Effector memory CD8-positive, alpha-beta T cell (primary cell): Measurements from ENCODE around the gene RSBN1L.
"Not testable (repeated sequence)": the region's sequence is repeated elsewhere in the genome, so short reads cannot be mapped to it uniquely, and the experiment has no call there.

Source experiments
- ATAC-seq: fragments of 150-1000 bp; cut with Tn5 transposase; replicated peaks from 2 replicates; pipeline ENCODE4 v1.10.0; 2021; ENCODE audit warnings: mild to moderate bottlenecking, moderate library complexity
- DNase-seq, 3 experiments: peaks; one replicate each; pipeline ENCODE4 v3.0.0; 2021
- H3K27ac Mint-ChIP-seq, 2 donors: one replicate each; pipeline ENCODE4 v1.8.0; 2022; ENCODE audit warnings: mild to moderate bottlenecking in 2 of 2, mixed read lengths in 2 of 2, moderate library complexity in 2 of 2
- H3K27me3 Mint-ChIP-seq, 2 donors: one replicate each; pipeline ENCODE4 v1.8.0; 2022; ENCODE audit warnings: mixed read lengths in 2 of 2
- H3K36me3 Mint-ChIP-seq: one replicate; pipeline ENCODE4 v1.8.0; 2022; ENCODE audit warnings: mild to moderate bottlenecking, moderate library complexity, mixed read lengths; ENCODE audit not compliant: insufficient read depth
- H3K4me1 Mint-ChIP-seq, 2 donors: one replicate each; pipeline ENCODE4 v1.8.0; 2022; ENCODE audit warnings: low read depth in 2 of 2, mixed read lengths in 2 of 2
- H3K4me3 Mint-ChIP-seq, 2 donors: one replicate each; pipeline ENCODE4 v1.8.0; 2022; ENCODE audit warnings: mild to moderate bottlenecking in 2 of 2, mixed read lengths in 2 of 2, moderate library complexity in 2 of 2
- H3K9me3 Mint-ChIP-seq, 2 donors: one replicate each; pipeline ENCODE4 v1.8.0; 2022; ENCODE audit warnings: mixed read lengths in 2 of 2
- total RNA-seq, 9 experiments: gene quantifications; one replicate each; lab custom pipeline; 2026; lab: John Stamatoyannopoulos, UW

RSBN1L gene
- total RNA-seq, result 41.7 to 134 (median 73.5) reads per million in 9 experiments

DNA sequence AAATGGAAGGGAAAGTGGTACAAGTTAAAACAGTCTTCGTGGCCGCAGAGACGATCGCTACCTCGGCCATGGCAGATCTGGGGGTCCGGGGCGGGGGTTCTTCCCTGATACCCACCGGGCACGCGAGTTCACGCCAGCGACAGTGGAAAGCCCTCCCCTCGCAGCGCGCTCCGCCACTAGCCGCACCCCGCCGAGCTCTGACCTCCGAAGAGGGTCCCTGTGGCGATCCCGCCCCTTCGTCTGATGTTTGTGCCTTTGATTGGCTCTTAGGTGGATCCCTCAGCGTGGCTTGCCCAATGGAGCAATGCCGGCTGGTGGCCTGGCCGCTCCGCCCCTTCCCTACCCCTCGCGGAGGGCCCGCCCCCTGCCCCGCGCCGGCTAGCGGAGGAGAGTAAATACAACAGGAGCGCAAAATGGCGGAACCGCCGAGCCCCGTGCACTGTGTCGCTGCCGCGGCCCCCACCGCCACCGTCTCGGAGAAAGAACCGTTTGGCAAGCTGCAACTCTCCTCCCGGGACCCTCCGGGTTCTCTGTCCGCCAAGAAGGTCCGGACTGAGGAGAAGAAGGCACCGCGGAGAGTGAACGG, at the start of gene RSBN1L:
Gene RSBN1L, plus strand, starts transcription at position 403 of the 586 bp plus-strand sequence. Its CDS starts 11 bp downstream, at position 414.
- ATAC-seq, result peak; percentile 92
- peaks cover 20% of the 10 kb centered on the region for H3K36me3 Mint-ChIP-seq
- DNase-seq, result peak; percentile 98
- H3K4me1 Mint-ChIP-seq, result peaks cover 24 to 29% of the 10 kb centered on the region in 2 donors
- peak within 1 kb of the TSS; percentile 94 to 99 for H3K4me3 Mint-ChIP-seq
- no peaks in the 10 kb centered on the region for H3K9me3 Mint-ChIP-seq
- peak within 1 kb of the TSS; percentile 91 to 96 for H3K27ac Mint-ChIP-seq
- H3K27me3 Mint-ChIP-seq, result no peaks in the 10 kb centered on the region

DNA sequence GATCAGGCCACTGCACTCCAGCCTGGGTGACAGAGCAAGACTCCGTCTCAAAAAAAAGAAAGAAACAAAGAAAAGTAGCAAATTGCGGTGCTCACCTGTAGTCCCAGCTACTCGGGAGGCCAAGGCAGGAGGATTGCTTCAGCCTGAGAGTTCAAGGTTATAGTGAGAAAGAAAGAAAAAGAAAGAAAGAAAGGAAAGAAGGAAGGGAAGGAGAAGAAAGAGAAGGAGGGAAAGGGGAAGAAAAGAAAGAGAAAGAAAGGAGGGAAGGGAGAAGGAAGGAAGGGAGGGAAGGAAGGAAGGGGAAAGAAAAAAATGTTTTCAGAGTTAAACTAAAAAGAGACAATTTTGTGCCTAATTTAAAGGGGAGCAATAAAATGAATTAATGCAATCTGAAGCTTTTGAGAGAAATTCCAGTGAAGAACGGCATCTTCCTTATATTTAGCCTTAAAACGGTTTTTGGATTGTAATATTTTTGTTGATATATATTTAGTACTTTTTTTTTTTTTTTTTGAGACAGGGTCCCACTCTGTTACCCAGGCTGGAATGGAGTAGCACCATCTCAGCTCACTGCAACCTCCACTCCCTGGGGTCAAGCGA, 47.4 kb upstream of the RSBN1L start:
- ATAC-seq, result no peak
- Mint-ChIP-seq H3K9me3 (no peaks in the 10 kb centered on the region), H3K4me3 (no peak overlapping the region), H3K36me3 (peaks cover 5% of the 10 kb centered on the region), H3K27me3 (no peaks in the 10 kb centered on the region), H3K27ac (peak overlapping the region; percentile 56 to 68), H3K4me1 (no peaks in the 10 kb centered on the region)
- no peak for DNase-seq

DNA sequence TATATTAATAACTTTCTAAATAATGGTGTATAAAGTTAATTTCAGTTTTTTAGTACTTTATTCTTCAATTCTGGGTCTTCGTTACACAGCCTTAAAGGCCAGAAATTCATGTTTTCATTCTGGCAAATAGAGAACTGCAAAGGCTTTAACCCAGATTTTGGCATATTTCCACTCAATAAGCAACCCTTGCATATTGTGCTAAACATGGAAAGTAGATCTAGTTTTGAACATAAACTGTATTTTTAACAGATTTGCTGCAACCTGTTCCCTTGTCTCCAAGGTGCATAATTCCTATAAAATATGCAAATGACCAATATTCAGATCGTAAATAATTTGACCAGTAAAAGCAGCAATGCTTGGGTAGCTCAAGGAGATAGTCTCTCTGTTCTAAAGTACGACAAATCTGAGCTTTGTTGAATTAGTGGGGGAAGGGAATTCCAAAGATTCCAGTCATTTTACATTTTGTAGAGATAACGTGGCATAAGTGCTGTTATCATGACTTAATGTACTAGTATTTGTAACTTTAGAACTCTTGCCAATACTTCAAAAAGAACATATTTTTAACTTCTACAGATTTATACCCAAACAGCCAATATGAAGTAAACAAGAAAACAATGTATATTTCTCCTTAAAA, 46.4 kb upstream of the RSBN1L start:
- Mint-ChIP-seq H3K27ac (no peak overlapping the region), H3K36me3 (peaks cover 5% of the 10 kb centered on the region), H3K27me3 (no peaks in the 10 kb centered on the region), H3K4me1 (no peaks in the 10 kb centered on the region), H3K9me3 (no peaks in the 10 kb centered on the region), H3K4me3 (no peak overlapping the region)
- no peak for DNase-seq
- no peak for ATAC-seq

DNA sequence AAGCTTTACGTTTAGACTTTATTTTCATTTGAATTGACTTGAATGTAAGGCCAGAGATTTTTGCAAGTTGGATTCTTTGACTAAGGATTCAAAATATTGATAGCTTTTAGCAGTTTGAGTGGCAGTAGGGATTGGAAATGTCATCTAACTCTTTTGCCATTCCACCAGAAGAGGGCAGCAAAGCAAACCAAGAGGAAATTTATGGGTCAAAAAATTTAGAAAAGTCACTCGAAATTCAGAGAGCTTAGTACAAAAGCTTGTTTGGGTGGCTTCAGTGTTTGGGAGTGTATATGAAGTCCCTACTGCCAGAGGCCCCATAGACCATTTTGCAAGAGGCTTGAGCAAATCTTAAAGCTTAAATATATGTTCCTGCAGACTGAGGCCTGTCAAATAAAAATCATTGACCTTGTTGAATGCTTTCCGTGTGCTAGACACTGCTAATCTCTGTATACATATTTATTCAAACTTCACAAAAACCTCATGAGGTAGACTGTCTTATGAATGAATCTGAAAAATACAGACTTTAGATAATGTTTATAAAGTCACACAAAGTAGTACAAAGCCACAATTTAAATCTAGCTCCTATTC, 44.6 kb upstream of the RSBN1L start:
- DNase-seq (peak; percentile 27 to 41 (median 34)), ATAC-seq (no peak)
- H3K27me3 Mint-ChIP-seq, result no peaks in the 10 kb centered on the region
- peaks cover 6% of the 10 kb centered on the region for H3K36me3 Mint-ChIP-seq
- H3K27ac Mint-ChIP-seq, result no peak overlapping the region
- no peaks in the 10 kb centered on the region for H3K9me3 Mint-ChIP-seq
- H3K4me3 Mint-ChIP-seq, result no peak overlapping the region
- no peaks in the 10 kb centered on the region for H3K4me1 Mint-ChIP-seq

DNA sequence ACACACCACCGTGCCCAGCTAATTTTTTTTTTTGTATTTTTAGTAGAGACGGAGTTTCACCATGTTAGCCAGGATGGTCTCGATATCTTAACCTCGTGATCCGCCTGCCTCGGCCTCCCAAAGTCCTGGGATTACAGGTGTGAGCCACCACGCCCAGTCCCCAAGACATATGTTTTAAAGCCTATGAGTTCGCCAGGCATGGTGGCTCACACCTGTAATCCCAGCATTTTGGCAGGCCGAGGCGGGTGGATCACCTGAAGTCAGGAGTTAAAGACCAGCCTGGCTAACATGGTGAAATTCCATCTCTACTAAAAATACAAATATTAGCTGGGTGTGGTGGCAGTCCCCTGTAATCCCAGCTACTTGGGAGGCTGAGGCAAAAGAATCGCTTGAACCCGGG, 43.4 kb upstream of the RSBN1L start:
- not testable (repeated sequence) for H3K9me3 Mint-ChIP-seq, H3K27ac Mint-ChIP-seq, DNase-seq, H3K4me3 Mint-ChIP-seq, H3K36me3 Mint-ChIP-seq, H3K27me3 Mint-ChIP-seq, H3K4me1 Mint-ChIP-seq, ATAC-seq

GRCh38 chr7:77653572-77653971, 42.7 kb upstream of the RSBN1L start:
- ATAC-seq (no peak), DNase-seq (no peak)
- no peaks in the 10 kb centered on the region for H3K9me3 Mint-ChIP-seq
- no peaks in the 10 kb centered on the region for H3K27me3 Mint-ChIP-seq
- no peak overlapping the region for H3K4me3 Mint-ChIP-seq
- H3K27ac Mint-ChIP-seq, result no peak overlapping the region
- no peaks in the 10 kb centered on the region for H3K4me1 Mint-ChIP-seq
- H3K36me3 Mint-ChIP-seq, result peaks cover 5% of the 10 kb centered on the region

DNA sequence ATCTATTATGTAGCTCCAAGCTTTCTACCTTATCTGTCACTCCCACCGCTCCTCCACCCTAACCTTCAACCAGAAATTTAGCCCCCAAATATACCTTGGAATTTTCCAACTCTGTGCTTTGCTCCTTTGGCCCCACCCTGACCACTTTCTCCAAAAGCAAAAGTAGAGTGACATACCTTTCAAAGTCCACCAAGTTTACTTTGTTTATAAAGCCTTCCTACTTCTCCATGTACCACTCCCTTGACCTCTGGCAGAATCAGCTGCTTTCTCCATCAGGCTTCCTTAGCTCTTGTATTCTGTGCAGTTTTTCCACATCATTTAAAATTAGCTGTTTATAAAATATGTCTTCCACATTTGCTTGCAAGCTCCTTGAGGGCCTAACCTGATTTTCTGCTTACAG, 40.9 kb upstream of the RSBN1L start:
- Mint-ChIP-seq H3K27me3 (no peaks in the 10 kb centered on the region), H3K9me3 (no peaks in the 10 kb centered on the region), H3K4me1 (no peaks in the 10 kb centered on the region), H3K4me3 (no peak overlapping the region), H3K27ac (no peak overlapping the region), H3K36me3 (peaks cover 5% of the 10 kb centered on the region)
- DNase-seq (no peak), ATAC-seq (no peak)

GRCh38 chr7:77655836-77656455, 40.3 kb upstream of the RSBN1L start:
- H3K4me1 Mint-ChIP-seq, result no peaks in the 10 kb centered on the region
- no peaks in the 10 kb centered on the region for H3K27me3 Mint-ChIP-seq
- DNase-seq (no peak), ATAC-seq (no peak)
- H3K9me3 Mint-ChIP-seq, result no peaks in the 10 kb centered on the region
- H3K4me3 Mint-ChIP-seq, result no peak overlapping the region
- H3K36me3 Mint-ChIP-seq, result peaks cover 8% of the 10 kb centered on the region
- H3K27ac Mint-ChIP-seq, result no peak overlapping the region

GRCh38 chr7:77657427-77658224, 38.6 kb upstream of the RSBN1L start:
- H3K4me1 Mint-ChIP-seq, result no peaks in the 10 kb centered on the region
- peaks cover 8% of the 10 kb centered on the region for H3K36me3 Mint-ChIP-seq
- H3K27ac Mint-ChIP-seq, result no peak overlapping the region
- no peak overlapping the region for H3K4me3 Mint-ChIP-seq
- no peaks in the 10 kb centered on the region for H3K9me3 Mint-ChIP-seq
- DNase-seq, result peak; percentile 4 to 8 (median 7)
- peak; percentile 43 for ATAC-seq
- H3K27me3 Mint-ChIP-seq, result no peaks in the 10 kb centered on the region

- Mint-ChIP-seq H3K27ac (no peak overlapping the region), H3K27me3 (no peaks in the 10 kb centered on the region), H3K36me3 (peaks cover 8% of the 10 kb centered on the region), H3K4me1 (no peaks in the 10 kb centered on the region), H3K9me3 (no peaks in the 10 kb centered on the region), H3K4me3 (no peak overlapping the region)
- DNase-seq (no peak), ATAC-seq (no peak)
Observed at GRCh38 chr7:77658928-77659327, 37.3 kb upstream of the RSBN1L start.

DNA sequence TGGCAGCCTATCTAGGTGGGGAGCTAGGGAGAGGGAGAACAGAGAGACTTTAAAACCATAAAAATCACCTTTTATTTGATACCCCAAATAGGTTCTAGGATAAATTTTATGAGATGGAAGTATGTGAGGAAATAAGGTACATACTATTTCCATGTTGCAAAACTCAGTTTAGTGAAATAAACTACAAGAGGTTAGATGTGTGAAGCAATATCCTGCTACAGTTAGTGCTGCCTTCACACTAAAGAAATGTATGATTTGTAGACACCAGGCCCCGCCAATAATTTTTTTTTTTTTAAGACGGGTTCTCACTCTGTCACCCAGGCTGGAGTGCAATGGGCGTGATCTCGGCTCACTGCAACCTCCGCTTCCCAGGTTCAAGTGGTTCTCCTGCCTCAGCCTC, 34.4 kb upstream of the RSBN1L start:
- Mint-ChIP-seq H3K27ac (no peak overlapping the region), H3K9me3 (no peaks in the 10 kb centered on the region), H3K4me1 (no peaks in the 10 kb centered on the region), H3K27me3 (no peaks in the 10 kb centered on the region), H3K36me3 (peaks cover 4% of the 10 kb centered on the region), H3K4me3 (no peak overlapping the region)
- DNase-seq (no peak), ATAC-seq (no peak)

DNA sequence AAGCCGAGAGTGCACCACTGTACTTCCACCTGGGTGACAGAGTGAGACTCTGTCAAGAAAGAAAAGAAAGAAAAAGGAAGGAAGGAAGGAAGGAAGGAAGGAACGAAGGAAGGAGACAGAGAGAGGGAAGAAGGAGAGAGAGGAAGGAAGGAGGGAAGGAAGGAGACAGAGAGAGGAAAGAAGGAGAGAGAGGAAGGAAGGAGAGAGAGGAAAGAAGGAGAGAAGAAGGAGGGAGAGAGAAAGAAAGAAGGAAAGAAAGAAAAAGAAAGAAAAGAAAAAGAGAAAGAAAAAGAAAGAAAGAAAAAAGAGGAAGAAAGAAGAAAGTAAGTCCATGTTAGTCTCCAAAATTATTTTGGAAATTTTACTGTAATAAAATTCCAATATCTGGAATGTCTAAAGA, 33.4 kb upstream of the RSBN1L start:
- Mint-ChIP-seq H3K27ac (peak overlapping the region in 1 of 2 donors; percentile 67), H3K4me1 (no peaks in the 10 kb centered on the region), H3K9me3 (no peaks in the 10 kb centered on the region), H3K4me3 (no peak overlapping the region), H3K36me3 (peaks cover 4% of the 10 kb centered on the region), H3K27me3 (no peaks in the 10 kb centered on the region)
- no peak for ATAC-seq
- no peak for DNase-seq

- Mint-ChIP-seq H3K36me3 (peaks cover 4% of the 10 kb centered on the region), H3K4me3 (no peak overlapping the region), H3K4me1 (no peaks in the 10 kb centered on the region), H3K27ac (no peak overlapping the region), H3K9me3 (no peaks in the 10 kb centered on the region), H3K27me3 (no peaks in the 10 kb centered on the region)
- no peak for DNase-seq
- ATAC-seq, result no peak
Observed at GRCh38 chr7:77664715-77665114, 31.5 kb upstream of the RSBN1L start.
